ENCODE results near the gene LMF1.
A peak's percentile ranks its signal among the peaks of the same experiment; 100 is the strongest.

The LMF1 gene

GRCh38 chr16:947255-947921 lies 23.4 kb downstream of the LMF1 start:
- no peak for DNase-seq

DNA sequence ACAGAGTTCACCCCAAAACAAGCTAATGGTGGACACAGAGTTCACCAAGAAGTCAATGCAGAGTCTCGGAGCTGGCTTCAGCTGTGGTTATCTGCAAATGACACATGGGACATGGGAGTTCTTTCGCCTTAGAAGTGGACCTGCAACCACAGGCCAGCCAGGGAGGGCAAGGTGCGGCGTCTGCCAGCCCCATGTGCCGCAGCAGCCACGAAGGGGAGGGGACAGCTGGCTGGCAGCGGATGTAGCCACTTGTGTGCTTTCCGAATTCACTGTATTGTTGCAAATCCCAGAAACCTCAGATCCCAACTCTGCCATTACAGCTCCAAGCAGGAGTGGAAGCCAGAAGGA lies 24.8 kb downstream of the LMF1 start:
- DNase-seq: no peak

- no peak for DNase-seq
Measured at GRCh38 chr16:945271-946047, 25.3 kb downstream of the LMF1 start.

DNA sequence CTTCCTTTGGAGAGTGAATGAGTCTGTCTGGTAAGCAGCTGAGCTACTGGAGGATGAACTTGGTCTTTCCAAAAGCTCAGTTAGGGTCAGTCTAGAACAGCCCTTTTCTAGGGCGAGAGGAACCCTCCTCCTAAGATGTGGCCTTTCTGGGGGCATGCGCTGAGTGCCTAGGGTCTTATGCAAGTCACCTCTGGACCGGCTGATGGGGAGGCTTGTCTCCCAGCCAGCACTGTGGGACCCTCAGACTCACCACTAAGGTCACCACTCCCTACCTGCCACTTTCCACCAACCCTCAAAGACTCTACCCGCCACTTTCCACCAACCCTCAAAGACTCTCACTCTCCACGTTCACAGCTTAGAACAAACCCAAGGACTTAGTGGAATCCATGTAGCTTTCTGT lies 26.8 kb downstream of the LMF1 start:
- DNase-seq: no peak

GRCh38 chr16:942436-943060 lies 28.2 kb downstream of the LMF1 start:
- DNase-seq: no peak

DNA sequence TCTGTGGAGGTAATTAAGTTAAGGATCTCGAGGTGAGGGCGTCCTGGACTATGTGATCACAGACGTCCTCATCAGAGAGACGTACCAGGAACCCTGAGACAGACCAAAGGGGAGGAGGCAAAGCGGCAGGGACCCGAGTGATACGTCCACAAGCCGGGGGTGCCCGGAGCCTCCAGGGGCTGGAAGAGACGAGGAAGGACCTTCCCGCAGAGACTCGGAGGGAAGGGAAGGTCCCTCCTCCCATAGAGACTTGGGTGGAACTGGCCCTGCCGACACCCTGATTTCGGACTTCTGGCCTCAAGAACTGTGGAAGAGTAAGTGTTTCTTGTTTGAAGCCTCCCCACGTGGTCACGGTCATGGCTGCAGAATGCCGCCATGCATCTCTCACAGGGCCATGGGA lies 30.8 kb downstream of the LMF1 start:
- DNase-seq: no peak

- DNase-seq: no peak
Measured at GRCh38 chr16:939311-939710, 31.5 kb downstream of the LMF1 start.

- DNase-seq: no peak
Measured at GRCh38 chr16:938752-939151, 32.0 kb downstream of the LMF1 start.

GRCh38 chr16:938136-938535 lies 32.6 kb downstream of the LMF1 start:
- DNase-seq: no peak

GRCh38 chr16:937723-938122 lies 33.1 kb downstream of the LMF1 start:
- no peak for DNase-seq

- no peak for DNase-seq
Measured at GRCh38 chr16:937311-937710, 33.5 kb downstream of the LMF1 start.

GRCh38 chr16:935684-936083 lies 35.1 kb downstream of the LMF1 start:
- DNase-seq: peak in 1 of 2 experiments; percentile 7

- no peak for DNase-seq
Measured at GRCh38 chr16:934178-934577, 36.6 kb downstream of the LMF1 start.

DNA sequence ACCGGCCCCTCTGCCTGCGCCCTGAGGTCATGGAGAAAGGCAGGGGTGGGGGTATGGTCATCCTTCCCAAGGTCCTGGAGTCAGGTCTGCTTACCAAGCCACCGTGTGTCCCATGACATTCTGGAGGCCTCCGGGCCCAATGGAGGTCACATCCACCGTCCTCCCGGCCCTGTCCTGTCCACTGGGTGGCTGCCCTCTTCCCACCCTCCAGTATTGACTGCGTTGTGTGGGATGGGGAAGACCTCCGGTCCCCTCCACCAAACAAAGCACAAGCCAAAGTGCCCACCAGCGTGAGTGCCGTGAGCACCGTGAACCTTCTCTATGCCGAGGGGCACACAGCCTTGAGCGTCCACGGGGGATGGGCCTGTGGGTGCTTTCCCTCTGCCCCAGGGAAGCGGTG lies 37.2 kb downstream of the LMF1 start:
- DNase-seq: no peak

- DNase-seq: no peak
Measured at GRCh38 chr16:932831-933330, 37.9 kb downstream of the LMF1 start.

GRCh38 chr16:931626-932500 lies 38.9 kb downstream of the LMF1 start:
- DNase-seq: no peak

- DNase-seq: no peak
Measured at GRCh38 chr16:931171-931570, 39.6 kb downstream of the LMF1 start.

DNA sequence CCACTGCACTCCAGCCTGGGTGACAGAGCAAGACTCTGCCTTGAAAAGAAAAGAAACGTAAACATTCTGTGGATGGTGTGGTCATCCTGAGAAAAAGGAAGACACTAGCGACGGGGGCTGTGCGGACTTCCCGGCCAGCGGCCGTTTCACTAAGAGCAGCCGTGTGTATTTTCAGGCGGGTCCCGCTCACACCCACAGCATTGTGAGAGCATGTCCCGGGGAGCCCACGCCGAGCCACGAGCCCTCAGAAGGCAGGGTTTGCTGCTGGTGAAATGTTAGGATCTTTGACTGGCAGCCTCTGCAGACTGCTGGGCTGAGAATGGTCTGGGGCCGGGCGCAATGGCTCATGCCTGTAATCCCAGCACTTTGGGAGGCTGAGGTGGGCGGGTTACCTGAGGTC lies 40.3 kb downstream of the LMF1 start:
- no peak for DNase-seq

DNA sequence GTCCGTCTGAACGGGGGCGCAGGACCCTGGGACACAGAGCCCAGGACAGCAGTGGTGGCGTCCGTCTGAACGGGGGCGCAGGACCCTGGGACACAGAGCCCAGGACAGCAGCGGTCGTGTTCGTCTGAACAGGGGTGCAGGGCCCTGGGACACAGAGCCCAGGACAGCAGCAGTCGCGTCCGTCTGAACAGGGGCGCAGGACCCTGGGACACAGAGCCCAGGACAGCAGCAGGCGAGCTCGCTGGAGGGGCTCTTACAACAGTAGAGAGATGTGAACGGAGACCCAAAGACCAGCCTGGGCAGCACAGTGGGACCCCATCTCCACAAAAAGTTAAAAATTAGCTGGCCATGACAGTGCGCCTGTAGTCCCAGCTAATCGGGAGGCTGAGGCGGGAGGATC lies 40.7 kb downstream of the LMF1 start:
- no peak for DNase-seq

DNA sequence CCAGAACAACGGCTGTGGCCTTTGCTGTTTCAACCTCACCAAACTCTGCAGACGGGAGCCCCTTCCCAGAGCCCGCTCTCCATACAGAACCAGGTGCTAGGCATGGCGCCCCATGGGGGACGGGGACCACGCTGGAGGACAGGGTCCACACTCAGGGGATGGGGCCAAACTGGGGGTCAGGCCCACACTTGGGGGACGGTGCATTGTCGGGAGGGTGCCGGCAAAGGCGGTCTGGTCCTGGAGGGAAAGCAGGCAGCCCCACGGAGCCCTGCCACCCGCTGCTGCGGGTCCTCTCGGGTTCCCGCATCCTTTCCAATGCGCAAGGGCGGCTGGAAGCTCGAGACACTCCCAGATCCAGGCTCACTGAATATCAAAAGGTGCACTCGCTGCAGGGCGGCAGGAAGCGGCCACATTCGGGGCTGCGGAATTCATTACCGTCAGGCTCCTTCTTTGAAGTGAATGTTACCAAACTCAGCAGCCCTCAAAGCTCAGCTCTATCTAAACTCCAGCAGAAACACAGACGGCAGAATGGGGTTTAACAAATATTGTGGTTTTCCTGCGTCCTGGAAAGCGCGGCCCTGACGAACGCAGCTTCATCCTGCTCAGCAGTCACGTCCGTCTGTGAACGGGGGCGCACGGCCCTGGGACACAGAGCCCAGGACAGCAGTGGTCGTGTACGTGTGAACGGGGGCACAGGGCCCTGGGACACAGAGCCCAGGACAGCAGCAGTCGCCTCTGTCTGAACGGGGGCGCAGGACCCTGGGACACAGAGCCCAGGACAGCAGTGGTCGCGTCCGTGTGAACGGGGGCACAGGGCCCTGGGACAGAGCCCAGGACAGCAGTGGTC lies 41.3 kb downstream of the LMF1 start:
- DNase-seq: no peak

DNA sequence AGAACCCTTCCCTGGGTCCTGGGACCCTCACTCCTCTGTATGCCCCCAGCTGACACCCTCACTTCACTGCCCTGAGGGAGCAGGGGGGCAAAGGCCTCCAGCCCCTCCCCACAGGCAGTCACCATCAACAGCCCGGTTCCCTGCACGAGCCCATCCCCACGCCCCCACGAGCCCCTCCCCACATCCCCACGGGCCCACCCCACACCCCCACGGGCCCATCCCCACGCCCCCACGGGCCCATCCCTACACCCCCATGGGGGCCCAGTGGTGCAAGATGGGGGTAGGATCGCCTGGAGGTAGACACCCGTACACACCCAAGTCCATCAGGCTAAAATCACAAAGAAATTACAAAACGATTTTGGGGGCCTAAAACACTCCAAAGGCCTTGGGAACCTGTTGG lies 42.3 kb downstream of the LMF1 start:
- DNase-seq: no peak

DNA sequence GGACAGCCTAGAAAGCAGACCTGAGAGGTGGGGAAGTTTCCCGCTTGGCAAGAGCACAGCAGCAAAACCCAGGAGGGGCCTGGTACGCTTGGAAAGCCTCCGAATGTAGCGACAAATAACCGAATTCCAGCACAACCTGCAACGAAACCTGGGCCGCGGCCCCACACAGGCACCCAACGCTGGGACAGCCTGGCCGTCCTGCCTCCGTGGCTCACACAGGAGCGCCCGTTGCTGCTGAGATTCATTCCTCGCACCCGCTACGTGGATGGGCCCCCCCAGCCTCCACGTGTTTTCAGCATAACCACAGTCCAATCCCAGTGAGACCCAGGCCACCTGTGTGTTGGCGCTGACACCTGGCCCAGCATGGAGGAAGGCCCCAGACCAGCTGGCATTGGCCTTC lies 42.9 kb downstream of the LMF1 start:
- no peak for DNase-seq
